ENCODE results near the gene ANKS3.

Gene ANKS3

DNA sequence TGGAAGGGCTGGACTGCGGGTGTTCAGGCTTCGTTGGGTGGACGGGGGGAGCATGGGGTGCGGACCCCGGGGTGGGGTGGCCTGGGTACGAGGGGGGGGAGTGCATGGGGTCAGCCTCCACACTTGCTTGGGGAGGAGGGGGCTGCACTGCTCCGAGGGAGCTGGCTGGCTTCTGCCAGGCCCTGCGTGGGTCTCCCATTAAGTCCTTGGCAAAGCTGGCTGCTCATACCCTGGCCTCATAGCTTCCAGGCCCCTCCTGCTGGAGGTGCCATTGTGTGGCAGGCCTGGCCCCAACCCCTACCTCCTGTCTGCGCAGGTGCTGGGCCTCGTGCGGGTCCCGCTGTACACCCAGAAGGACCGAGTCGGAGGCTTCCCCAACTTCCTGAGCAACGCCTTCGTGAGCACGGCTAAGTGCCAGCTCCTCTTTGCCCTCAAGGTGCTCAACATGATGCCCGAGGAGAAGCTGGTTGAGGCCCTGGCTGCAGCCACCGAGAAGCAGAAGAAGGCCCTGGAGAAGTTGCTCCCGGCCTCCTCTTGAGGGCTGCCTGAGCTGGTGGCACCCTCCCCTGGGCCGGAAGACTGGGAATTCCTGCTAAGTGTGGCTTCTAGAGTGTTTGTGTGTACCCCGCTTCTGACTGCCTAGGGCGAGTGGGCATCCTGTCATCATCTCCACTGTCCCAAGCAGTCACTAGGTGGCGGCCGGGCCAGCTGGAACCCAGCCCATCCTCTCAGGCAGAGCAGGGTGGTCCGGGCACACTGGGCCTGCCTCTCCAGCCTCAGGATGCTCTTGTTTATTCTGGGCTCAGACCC is 39.2 kb downstream of the ANKS3 start:
- no peak for DNase-seq

DNA sequence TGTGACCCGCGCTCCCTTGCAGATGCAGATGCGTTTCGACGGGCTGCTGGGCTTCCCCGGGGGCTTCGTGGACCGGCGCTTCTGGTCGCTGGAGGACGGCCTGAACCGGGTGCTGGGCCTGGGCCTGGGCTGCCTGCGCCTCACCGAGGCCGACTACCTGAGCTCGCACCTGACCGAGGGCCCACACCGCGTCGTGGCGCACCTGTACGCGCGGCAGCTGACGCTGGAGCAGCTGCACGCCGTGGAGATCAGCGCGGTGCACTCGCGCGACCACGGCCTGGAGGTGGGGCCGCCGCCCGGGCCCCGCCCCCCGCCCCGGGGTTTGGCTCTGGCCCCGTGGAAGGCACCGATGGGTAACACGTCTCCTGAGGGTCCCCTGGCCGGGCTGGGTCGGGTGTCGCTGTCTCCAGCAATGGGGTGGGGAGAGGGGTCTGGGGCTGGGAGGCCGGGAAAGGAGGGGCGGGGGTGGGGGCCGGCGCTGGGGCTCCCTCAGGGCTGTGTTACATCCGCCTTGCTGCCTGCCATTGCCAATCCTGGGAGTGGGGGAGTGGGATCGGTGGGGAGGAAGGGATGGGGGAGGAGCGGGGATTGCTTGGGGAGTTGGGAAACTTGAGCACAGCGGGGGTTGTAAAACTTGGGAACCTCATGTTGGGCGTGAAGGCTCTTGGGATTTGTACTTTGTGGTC is 40.0 kb downstream of the ANKS3 start:
- DNase-seq = peak; percentile 29 to 39

DNA sequence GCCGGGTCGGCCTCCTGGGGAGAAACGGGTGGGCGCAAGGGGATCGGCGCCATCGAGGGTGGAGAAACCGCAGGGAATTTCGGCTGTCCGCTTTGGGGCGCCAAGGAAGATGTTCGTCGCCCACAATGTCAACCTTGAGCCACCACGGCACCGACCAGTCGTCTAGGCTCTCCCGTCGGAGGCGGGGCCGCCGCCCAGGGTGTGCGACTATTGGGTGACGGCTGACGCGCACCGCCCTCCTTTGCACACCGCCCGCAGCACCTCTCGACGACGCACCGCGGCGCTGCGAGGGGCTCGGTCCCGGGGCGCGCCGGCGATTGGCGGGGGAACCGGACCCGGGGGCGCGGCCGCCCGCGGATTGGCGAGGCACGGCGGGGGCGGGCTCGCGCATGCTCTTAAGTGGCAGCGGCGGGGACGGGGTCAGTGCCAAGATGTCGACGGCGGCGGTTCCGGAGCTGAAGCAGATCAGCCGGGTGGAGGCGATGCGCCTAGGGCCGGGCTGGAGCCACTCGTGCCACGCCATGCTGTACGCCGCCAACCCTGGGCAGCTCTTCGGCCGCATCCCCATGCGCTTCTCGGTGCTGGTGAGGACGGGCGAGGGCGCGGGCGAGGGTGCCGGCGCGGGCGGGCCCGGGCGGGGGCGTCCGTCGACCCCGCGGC is 40.6 kb downstream of the ANKS3 start, which contains the start of gene NUDT16L1:
TSS of gene NUDT16L1 (plus strand) at position 267 of the 660 bp plus-strand sequence. CDS start at position 432, 165 bp downstream.
- DNase-seq = peak; percentile 94 to 95

DNA sequence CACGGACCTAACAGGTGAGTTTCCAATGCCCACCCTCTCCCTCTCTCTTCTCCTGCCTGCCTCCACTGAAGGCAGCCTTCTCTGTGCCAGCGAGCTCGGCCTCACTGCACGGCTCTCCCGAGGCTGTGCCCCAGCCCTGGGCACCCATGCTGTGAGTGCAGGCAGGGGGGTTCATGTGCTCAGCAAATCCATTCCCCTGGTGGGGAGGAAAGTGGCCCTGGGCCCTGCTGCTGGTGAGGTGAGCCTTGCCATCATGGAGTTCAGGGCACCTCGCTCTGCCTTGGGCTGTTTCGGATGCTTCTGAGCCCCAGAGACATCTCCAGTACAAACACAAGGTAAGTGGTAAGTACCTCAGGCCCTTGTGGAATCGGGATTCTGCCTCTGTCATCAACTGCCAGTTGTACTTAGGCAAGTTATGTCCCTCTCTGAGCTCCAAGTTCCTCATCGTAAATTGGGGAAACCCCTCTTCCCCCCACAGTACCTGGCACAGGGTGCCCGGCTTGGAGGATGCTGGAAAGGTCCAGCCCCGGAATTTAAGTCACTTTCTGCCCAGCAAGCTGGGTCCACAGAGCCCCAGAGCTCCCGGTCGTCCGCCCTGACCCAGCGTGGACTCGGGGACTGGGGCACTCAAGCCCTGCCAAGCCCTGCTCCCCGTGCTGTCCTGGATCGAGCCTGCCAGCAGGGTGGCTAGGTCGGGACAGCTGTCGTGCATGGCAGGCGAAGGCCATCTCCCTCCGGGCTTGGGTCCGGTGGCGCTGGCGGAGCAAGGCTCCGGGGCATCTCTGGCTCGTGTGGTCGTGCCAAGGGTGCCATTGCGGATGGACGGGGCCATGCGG is 41.4 kb downstream of the ANKS3 start:
- DNase-seq = no peak

DNA sequence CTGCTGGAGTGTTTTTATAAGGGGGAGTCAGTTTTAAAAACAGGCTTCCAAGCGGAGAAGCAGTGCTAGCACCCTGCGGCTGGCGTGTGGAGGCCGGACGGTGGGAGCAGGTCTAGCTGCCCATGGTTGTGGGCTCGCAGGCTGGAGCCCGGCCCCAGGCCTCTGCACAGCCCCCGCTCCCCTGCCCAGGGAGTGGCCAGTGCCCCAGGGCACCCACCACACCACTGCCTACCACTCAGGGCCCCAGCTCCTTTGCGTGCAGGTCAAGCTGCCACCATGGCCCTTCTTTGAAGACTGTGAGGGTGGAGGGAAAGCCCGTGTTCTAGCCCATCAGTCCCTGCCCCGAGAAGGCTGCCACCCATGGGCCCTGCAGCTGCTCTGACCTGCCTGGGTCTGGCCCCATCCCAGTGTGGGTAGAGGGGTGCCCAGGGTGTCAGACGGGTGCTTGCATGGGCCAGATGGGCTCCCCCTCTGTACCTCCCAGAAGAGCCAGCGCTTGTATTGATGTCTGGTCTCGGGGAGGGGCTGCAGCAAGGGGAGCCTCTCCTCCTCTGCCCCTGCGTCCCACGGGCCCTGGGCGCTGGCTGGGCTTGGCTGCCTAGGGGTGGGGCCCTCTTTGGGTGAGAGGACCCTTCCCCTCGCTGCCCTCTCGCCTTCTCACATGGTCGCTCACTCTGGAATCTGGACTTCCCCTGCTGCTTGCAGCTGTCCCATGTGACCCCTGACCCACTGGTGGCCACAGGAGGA is 42.2 kb downstream of the ANKS3 start:
- no peak for DNase-seq

DNA sequence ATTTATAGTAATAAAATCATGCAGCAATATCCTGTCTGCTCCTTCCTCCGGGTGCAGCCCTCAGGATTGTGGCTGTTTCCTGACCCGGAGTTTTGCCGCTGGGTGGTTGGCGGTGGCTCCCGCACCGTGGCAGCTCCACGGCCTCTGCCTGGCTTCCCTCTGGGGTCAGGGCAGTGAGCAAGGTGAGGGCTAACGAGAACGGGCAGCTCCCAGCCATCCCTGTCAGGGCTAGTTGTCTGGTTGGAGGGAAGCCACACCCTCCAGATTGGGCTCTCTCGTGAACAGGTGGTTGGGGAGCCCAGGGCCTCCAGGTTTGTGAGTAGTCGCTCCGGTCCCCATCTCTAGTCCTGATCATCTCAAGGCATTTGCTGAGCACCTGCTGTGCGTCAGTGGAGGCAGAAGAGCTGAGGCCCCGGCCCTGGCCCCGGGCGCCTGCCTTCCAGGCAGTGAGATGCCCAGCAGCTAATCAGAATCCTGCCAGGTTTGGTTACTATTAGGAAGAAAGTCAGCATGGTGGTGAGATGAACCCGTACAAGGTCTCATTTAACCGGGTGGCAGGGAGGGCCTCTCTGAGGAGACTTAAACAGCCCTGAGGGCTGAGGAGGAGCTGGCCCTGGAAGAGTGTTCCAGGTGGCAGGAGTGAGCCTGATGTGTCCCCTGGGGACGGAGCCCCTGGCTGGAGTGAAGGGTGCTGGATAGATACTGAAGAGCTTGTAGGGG is 43.0 kb downstream of the ANKS3 start:
- DNase-seq = no peak

DNA sequence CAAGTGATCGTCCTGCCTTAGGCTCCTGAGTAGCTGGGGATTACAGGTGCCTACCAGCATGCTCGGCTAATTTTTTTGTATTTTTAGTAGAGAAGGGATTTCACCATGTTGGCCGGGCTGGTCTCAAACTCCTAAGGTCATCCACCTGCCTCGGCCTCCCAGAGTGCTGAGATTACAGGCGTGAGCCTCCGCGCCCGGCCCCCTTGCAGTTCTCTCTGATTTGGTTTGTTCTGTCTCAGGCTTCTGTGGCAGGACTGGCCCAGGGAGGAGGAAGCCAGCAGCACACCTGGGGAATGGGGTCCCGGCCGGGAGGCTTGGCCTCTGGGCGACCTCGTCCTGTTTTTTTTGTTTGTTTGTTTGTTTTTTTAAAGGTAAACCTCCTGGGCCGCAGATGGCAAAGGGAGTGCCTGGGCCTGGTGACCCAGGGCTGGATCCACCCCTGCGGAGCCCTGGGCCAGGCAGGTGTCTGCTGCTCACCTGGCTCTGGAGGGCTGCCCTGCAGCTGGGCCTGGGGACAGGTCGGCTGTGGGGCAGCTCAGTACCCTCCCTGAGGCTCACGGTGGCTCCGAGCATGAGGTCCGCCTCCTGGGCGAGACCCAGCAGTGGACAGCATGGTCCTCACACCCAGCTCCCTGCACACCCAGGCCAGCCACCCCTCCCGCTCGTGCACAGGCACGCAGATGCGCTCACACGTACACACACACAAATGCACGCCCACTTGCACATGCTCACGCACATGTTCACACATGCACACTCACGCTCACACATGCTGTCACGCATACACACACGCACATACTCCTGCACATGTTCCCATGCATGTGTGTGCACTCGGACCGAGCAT is 44.0 kb downstream of the ANKS3 start:
- DNase-seq = no peak

DNA sequence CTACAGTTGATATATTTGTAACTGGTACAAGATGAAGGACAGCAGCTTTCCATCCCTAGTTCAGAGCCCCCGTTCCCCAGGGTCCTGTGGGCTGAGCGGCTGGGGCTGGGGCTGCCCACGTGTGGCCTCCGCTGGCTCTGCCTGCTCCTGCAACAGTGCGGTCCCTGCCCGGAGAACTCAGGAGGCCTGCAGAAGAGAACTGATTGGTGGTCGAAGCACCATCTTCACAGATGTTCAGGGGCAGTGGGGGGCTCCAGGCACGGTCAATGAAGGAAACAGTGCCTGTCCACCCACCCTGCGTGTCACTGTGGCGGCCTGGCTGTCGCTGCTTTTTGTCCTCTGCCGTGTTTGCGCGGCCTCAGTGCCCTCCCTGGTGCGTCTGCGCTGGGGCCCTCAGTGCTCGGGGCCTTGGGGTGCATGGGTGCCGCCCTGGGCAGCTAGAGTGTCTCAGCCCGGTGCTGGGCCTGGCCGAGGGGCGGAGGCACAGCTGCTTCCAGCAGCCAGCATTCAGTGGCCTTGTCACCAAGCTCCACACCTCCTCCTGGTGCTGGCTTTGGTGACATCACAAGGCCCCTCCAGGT is 44.9 kb downstream of the ANKS3 start:
- DNase-seq = no peak

DNA sequence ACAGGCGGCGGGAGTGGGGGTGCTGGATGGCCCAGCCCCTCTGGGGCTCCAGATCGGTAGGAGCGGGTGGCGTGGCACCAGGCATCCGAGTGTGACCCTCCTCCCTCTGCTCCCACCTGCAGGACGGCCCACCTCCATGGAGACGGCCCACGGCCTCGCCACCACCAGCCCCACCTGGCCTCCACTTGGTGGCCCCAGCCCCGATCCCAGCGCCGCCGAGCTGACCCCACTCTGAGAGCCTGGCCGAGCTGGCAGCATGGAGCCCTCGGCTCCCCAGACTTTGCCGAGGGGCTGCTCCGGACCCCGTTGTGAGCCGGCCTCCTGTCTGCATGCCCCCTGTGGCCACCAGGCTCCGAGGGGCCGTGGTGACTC is 45.4 kb downstream of the ANKS3 start:
- DNase-seq = no peak

DNA sequence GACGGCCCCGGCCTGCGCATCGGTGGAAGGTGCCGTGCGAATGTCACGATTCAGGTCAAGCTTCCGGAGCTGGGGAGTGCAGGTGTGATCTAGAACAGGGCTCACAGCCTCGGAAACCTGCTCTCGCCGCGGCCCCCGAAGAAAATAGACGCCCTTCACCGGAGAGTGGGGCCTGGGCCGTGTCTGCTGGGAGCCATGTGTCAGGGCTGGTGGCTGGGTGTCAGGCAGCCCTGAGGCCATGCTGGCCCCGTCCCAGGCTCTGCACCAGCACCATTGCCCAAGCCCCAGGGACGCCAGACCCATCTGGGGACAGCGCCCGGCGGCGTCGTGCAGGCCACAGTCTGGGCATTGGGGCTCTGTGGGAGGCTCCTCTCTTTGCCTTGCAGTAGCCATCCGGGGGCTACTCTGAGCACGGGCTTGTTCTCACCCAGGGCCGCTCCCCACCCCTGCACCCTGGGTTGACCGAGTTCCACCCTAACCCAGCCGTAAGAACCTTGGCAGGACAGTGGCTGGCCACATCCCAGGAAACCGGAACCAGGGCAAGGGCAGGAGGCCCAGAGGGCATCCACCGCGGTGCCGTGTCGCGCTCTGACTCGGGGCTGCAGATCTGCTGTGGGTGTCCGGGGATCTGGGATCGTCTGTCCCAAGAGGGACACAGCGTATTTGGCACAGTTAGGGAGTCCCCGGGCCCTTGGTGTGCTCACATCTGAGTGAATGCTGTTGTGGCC is 46.0 kb downstream of the ANKS3 start:
- no peak for DNase-seq

DNA sequence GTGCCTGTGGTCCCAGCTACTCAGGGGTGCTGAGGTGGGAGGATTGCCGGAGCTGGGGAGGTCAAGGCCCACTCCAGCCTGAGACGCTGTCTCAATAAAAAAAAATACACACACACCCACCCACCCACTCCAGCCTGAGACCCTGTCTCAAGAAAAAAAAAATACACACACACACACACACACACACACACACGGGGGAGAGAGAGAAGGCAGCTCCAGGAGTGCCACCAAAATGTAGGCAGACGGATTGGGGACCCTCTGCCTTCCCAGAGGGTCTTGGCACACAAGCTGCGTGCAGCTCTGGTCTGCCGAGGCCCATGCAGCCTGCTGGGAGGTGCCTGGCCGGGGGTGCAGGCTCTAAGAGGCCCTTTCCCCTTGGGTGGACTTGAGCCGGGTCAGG is 46.7 kb downstream of the ANKS3 start:
- DNase-seq = no peak

DNA sequence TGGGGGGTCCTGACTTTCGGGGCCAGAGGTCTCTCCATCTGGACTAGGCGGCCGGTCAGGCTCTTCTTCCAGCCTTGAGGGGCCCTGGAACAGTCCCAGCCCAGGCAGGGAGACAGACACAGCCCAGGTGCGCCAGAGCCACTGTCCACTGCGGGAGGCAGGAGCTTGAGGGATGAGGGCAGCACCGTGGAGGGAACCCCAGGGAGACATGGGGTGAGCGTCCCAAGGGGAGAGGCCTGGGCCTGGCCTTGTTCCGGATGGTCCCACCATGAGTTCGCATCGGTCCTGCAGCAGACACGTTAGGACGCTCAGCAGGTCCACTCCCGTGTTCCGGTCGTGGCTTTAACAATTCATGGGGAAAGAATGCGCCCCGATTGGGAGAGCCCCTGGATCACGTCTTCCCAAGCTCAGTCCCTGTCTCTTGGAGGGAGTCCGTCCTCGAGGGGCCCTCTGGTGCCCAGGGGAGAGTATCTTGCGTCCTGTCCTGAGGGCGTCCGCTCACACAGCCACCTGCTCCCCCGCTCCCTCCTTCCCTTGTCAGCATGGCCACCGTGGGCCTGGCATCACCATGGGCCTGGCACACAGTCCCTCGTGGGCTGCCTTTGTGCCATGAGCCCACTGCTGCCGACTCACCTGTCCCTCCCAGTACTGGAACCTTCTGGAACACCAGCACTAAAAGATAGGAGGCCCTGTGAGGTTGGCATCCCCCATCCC is 47.4 kb downstream of the ANKS3 start:
- no peak for DNase-seq

DNA sequence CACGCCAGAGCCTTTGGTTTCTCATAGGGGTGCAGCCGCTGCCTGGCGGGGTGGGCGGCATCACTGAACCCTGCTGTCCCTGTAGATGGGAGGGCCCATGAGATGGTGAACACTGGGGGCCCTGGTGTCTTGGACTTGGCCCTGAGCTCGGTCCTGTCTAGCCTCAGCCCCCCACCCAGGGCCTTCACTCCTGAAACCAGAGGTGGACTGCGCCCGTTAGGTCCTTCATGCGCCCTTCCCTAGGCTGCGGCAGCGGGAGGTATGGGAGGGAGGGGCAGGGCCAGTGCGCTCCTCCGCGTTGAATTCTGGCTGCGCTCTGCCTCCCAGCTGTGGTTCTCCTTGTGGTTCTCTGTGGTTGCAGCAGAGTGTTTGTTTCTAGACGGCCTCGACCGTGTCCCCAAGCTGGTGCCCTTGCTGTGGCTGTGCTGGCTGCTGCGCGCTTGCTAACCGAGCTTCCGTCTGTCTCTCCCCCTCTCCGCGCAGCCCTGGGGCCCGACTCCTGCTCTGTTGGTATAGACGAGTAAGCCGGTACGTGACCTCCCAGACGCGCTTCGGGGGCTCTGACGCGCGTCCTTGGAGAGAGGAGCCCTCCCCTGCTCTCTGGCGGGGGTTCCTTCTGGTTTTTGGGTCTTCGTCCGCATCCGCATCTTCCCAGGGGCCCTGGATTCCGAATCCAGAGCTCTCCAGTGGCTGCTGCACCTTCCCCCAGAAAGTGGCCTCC is 48.1 kb downstream of the ANKS3 start:
- DNase-seq = no peak

DNA sequence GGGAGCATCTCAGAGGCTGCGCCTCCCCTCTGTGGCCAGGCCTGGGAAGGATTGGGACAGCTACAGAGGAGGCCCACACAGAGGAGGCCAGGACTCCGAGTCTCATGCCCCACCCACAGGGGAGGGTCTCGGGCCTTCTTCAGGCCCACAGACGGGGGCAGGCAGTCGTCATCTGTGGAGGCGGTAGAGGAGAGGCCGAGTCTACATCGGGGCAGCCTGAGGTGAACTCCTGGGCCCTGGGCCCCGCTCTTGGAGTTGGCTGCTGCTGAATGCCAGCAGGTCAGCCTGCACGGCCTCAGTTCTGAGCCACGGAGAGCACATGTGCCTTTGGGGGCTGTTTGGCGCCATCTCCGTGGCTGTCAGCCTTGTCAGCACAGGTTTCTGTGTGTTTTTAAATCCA is 48.8 kb downstream of the ANKS3 start:
- no peak for DNase-seq

DNA sequence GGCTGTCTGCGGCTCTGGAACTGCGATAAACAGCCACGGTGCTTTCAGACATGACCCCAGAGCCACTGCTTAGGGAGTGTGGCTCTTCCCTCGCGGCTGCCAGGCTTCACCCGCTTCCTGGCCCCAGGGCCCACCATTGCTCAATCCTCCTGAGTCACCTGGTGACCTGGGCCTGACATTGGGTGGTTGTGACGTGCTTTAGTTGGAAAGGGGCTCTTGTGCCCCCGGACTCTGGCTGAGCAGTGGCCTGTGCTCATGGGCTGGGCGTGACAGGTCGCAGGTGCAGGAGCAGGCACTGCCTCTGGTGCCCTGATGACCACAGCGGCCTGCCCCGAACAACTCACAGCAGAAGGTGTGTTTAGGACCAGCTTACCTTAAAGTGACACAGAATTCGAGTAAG is 49.3 kb downstream of the ANKS3 start:
- no peak for DNase-seq

DNA sequence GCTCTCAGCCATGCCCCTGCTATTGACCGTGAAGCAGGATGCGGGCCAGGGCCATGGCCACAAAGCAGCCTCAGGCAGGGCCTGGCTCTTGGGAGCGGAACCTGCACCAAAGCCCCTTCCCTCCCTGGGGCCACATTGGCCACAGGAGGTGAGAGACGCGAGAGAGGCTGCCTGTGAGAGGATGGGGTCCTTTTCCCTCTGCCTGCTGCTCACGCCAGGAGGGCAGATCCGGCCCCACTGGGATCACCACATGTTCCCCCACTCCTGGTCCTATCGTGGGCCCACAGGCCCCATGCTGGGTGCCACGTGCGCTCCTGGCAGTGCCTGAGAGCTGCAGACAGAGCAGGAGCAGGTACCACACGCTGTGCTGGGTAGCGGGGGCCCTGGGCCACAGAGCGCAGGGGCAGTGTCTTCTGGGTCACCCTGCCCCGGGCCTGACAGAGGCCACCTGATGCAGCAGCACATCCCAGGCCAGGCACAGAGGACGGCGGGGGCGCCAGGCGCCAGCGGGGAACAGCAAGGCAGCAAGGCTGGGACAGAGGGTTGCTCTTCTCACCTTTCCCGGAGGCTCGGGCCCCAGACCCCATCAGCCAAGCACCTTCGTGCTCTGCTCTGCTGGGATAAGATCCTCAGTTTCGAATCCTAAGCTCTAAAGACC is 49.9 kb downstream of the ANKS3 start:
- DNase-seq = no peak

DNA sequence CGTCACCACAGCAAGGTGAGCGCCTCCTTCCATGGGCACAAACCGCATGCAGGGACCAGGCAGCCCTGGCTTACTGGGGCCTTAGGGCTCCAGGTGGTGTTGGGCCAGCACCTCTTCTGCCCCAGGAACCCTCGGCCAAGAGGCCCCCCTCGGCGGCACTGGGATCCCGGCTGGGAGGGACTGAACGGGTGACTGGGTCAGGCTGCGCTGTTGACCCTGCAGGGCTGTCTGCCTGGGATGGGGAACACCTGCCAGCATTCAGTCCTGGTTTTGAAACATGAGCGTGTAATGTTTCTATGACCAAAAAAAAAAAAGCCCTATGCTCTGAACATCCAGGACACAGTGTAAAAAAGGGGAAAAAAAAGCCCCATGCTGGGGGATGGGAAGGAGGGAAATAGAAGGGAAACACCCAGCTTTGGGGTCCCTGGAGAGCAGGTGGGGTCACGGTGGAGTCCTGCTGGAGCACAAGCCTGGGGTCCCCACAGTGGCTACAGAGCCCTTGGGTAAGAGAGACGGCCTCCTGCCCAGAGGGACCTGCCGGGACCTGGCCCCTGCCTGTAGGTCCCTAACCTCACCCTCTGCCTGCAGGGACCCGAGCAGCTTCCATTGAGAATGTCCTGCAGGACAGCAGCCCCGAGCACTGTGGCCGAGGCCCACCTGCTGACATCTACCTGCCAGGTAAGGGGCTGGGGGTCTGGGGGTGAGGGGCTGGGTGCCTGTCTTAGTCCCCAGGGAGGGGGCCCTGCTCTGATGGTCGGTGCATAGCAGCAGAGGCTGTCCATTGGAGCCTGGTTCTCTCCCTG is 50.6 kb downstream of the ANKS3 start:
- DNase-seq = no peak

All from activated CD4-positive, alpha-beta T cell treated with anti-CD3 and anti-CD28 coated beads, Interleukin-2, amount 50 U/mL, for 4 hours (primary cell).